HepG2 (cell line): ENCODE data around the gene ASAP2. TPM values are rescaled to one million over a fixed set of nuclear protein-coding genes. Genes with fewer than 3 reads are reported as not detected.

Experiments used
- ATAC-seq: fragments of 200-7000 bp; cut with Tn5 transposase; 3 replicates; pipeline ENCODE4 v1.9.1; 2020; ENCODE audit warnings: mild to moderate bottlenecking, moderate library complexity
- BruUV-seq: library from RNA; stranded (reverse); fragments of 400-500 nt; replicated peaks from 2 replicates; lab custom pipeline; 2021; lab: Mats Ljungman, UMichigan
- CTCF ChIA-PET: fragments of 300-600 bp; formaldehyde crosslinking; extraction: SDS; loops from one replicate; lab custom pipeline; 2021; ENCODE audit warnings: low total read pairs, inconsistent platforms, low intra/inter-chr PET ratio; lab: Yijun Ruan, JAX
- POLR2A ChIA-PET: fragments of 350-600 bp; sonication (Branson Sonifier 250); formaldehyde crosslinking; loops from one replicate; lab custom pipeline; 2020; ENCODE audit warnings: antibody characterized with exemption, inconsistent platforms; lab: Yijun Ruan, JAX
- DNase-seq: peaks from one replicate; pipeline ENCODE4 v3.0.0-alpha.2; 2015; ENCODE audit warnings: low spot score
- FAIRE-seq: peaks from 3 replicates; lab custom pipeline; 2011; peaks lifted over from hg19 to GRCh38; lab: Jason Lieb, UNC
- H2AFZ ChIP-seq: one replicate; pipeline ENCODE4 v1.6.1; 2011; ENCODE audit warnings: low read length, inconsistent platforms
- H3K27ac ChIP-seq: fragments of 300-600 bp; 3 replicates; pipeline ENCODE4 v1.8.0; 2011; ENCODE audit warnings: mixed run types, mild to moderate bottlenecking, mixed read lengths, low read length, inconsistent platforms; ENCODE audit not compliant: insufficient read depth; ENCODE audit errors: extremely low read length
- H3K27me3 ChIP-seq, 2 experiments: fragments of 200-600 bp in 1 of 2; 2 replicates in 1 of 2; 3 replicates in 1 of 2; pipeline versions ENCODE4 v1.6.0 to v1.8.0; 2011; ENCODE audit warnings: low read length in 2 of 2, mild to moderate bottlenecking in 2 of 2, moderate library complexity in 2 of 2, inconsistent platforms in 1 of 2; ENCODE audit not compliant: insufficient read depth in 2 of 2, control insufficient read depth in 1 of 2
- H3K36me3 ChIP-seq, 2 experiments: fragments of 200-600 bp in 1 of 2; replicated peaks in 1 of 2; 2 replicates in 1 of 2; 3 replicates in 1 of 2; pipeline versions ENCODE4 v1.5.1 to v1.8.0; 2011; ENCODE audit warnings: low read length in 2 of 2, inconsistent platforms in 1 of 2; ENCODE audit not compliant: insufficient read depth in 2 of 2, control insufficient read depth in 1 of 2
- H3K4me1 ChIP-seq: 2 replicates; pipeline ENCODE4 v1.5.1; 2012; ENCODE audit warnings: low read length, inconsistent platforms; ENCODE audit not compliant: insufficient read depth
- H3K4me2 ChIP-seq: 2 replicates; pipeline ENCODE4 v1.6.0; 2011; ENCODE audit warnings: low read depth, low read length, inconsistent platforms
- H3K4me3 ChIP-seq, 3 experiments: fragments of 200-600 bp in 1 of 3; sonication (generic), shearing (Covaris generic) in 1 of 3; replicated peaks in 1 of 3; 2 replicates each; pipeline ENCODE4 v1.5.1; 2011 to 2016; ENCODE audit warnings: low read length in 3 of 3, inconsistent platforms in 2 of 3, low read depth in 2 of 3, mild to moderate bottlenecking in 2 of 3, control low read depth in 1 of 3, mixed read lengths in 1 of 3; ENCODE audit not compliant: insufficient read depth in 1 of 3
- H3K79me2 ChIP-seq: one replicate; pipeline ENCODE4 v1.6.1; 2011; ENCODE audit warnings: low read length, inconsistent platforms; ENCODE audit not compliant: insufficient read depth
- H3K9ac ChIP-seq: 2 replicates; pipeline ENCODE4 v1.6.0; 2011; ENCODE audit warnings: mild to moderate bottlenecking, low read depth, low read length, inconsistent platforms; ENCODE audit not compliant: insufficient read depth
- H3K9me3 ChIP-seq: 2 replicates; pipeline ENCODE4 v1.5.1; 2012; ENCODE audit warnings: mild to moderate bottlenecking, low read length
- H4K20me1 ChIP-seq: 2 replicates; pipeline ENCODE4 v1.6.0; 2011; ENCODE audit warnings: inconsistent platforms, mild to moderate bottlenecking, low read length, moderate library complexity; ENCODE audit not compliant: insufficient read depth
- EHMT2 ChIP-seq: fragments of 200-600 bp; sonication (generic); IDR thresholded peaks from 2 replicates; pipeline ENCODE4 v1.7.0; 2017; ENCODE audit warnings: antibody characterized with exemption, low read depth, low read length, borderline replicate concordance
- RCOR2 ChIP-seq: IDR thresholded peaks from 2 replicates; pipeline ENCODE4 v1.6.1; 2016; ENCODE audit warnings: missing biosample characterization, missing genetic modification reagents
- ZNF407 ChIP-seq: sonication (generic); formaldehyde crosslinking; IDR thresholded peaks from one replicate; pipeline ENCODE4 v1.5.1; 2020; ENCODE audit warnings: mild to moderate bottlenecking, missing genetic modification reagents; ENCODE audit errors: not compliant biosample characterization
- ZNF574 ChIP-seq: sonication (generic); formaldehyde crosslinking; IDR thresholded peaks from 2 replicates; pipeline ENCODE4 v1.4.0; 2020; ENCODE audit warnings: missing genetic modification reagents
- ZNF598 ChIP-seq: sonication (generic); formaldehyde crosslinking; IDR thresholded peaks from 2 replicates; pipeline ENCODE4 v1.5.1; 2020; ENCODE audit warnings: mild to moderate bottlenecking, missing genetic modification reagents, borderline replicate concordance
- ZSCAN21 ChIP-seq: sonication (generic); formaldehyde crosslinking; IDR thresholded peaks from 2 replicates; pipeline ENCODE4 v1.8.0; 2022; ENCODE audit warnings: mild to moderate bottlenecking, missing genetic modification reagents, moderate library complexity, borderline replicate concordance
- ZSCAN5A ChIP-seq: sonication (generic); formaldehyde crosslinking; IDR thresholded peaks from 2 replicates; pipeline ENCODE4 v1.8.0; 2022; ENCODE audit warnings: mild to moderate bottlenecking, missing genetic modification reagents, borderline replicate concordance
- WGBS: methylation state at CpG from one replicate; pipeline ENCODE4 v1.1.6; 2017; ENCODE audit warnings: low lambda C conversion rate; 5-methylcytosine and 5-hydroxymethylcytosine counted together
- in situ Hi-C: cut with HindIII; loops from 2 replicates; pipeline ENCODE4 v1.10.0; 2017; ENCODE audit warnings: low pct_unique_long_range_greater_than_20kb; ENCODE audit not compliant: extremely low pct_ligation_motif_present
- intact Hi-C: fragments of 100-400 bp; cut with micrococcal nuclease; formaldehyde crosslinking; loops from one replicate; pipeline ENCODE4 v1.10.0; 2022; ENCODE audit not compliant: unreplicated experiment
- polyA plus RNA-seq, 8 experiments: library from polyadenylated mRNA; depleted of rRNA in 3 of 8; stranded (reverse) in 7 of 8; unstranded in 1 of 8; fragments of >200 nt; fragmentation: Illumina TruSeq in 4 of 8; extraction: Trizol in 4 of 8; gene quantifications; 2 replicates each; pipeline versions ENCODE4 v1.2.1 to v1.2.3, GENCODE V29; 2011 to 2016; ENCODE audit warnings: low read depth in 4 of 8, missing spikeins in 1 of 8, mixed read lengths in 1 of 8; ENCODE audit not compliant: insufficient read depth in 1 of 8
- total RNA-seq, 5 experiments: library from RNA; depleted of rRNA; stranded (reverse); fragments of >200 nt; fragmentation: Illumina TruSeq; extraction: Trizol; gene quantifications; 2 replicates each; pipeline ENCODE4 v1.2.3, GENCODE V29; 2016; ENCODE audit warnings: low read depth in 1 of 5

ASAP2 gene
- total and polyA plus RNA-seq, 2 of the 13 experiments (the other 11 are each of a cell fraction or from before 2014, with no cell fraction given) = 7.3 to 22.3 TPM

DNA sequence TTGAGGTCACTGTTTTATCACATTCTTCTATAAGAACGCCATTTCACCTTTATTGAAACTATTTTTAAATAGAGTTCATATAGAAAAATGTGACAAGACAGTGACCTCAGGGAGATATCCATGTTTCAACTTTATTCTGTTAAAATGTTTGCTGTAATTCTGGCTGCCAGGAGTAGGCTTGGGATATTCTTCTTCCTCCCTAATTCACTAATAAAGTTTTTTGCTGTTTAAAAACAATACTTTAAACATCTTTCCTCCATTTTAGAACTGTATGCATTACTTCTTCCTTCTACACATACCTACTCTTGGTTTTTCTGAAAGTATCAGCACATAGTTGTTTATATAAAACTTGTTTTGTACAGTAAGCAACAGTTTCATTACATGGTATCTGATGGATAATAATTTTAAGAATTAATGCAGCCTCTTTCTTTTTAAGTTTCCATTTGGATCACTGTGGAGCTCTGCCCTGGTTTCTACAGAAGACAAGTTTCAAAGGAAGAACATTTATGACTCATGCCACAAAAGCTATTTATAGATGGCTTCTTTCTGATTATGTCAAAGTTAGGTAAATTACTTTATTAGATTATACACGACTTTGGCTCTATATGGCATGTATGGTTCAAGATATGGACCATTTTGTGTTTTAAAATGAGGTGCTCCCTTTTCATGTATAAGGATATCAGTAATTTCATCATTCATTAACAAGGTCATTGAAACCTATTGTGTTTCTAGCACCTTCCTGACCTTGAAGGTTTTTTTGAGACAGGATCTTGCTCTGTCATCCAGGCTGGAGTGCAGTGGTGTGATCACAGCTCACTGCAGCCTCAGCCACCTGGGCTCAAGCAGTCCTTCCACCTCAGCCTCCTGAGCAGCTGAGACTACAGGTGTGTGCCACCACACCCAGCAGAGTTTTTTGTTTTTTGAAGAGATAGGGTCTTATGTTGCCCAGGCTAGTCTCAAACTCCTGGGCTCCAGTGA is 224.0 kb downstream of the ASAP2 start (continued):
- no peak for TF ChIP-seq ZNF574 (CRISPR knock-in tag)
- no peak for TF ChIP-seq ZNF598 (CRISPR knock-in tag)

DNA sequence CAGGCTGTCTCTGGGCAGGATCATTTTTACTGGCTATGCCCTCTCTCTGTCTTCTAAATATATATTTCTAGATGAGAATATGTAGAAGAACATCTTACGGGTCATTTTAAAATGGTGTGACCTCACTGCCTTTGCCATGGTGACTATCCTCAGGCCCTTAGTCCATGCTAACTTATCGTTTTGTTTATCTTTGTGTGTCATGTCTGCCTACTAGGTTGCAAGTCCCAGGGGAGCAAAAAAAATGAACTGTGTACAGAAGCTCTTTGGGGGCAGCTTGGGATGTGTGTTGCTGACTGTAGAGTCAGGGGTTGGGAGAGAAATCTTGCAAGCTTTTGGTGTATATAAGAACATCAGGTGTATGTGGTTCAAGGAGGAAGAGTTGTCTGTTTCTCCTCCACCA is 227.9 kb downstream of the ASAP2 start:
- no peak; the same call in 2 of the 3 replicates for ATAC-seq
- Histone ChIP-seq H2AFZ (no peak overlapping the region), H3K9me3 (no peaks in the 10 kb centered on the region), H3K36me3 (peaks cover 8 to 70% of the 10 kb centered on the region in 2 experiments), H3K79me2 (no peaks in the 10 kb centered on the region), H3K27me3 (no peaks in the 10 kb centered on the region), H3K4me2 (no peak overlapping the region), H3K4me3 (no peak overlapping the region), H3K9ac (no peak overlapping the region), H3K27ac (no peak overlapping the region), H3K4me1 (no peaks in the 10 kb centered on the region), H4K20me1 (no peaks in the 10 kb centered on the region)
- intact Hi-C loops (no loop called here), in situ Hi-C loops (loop anchor here (10.0 kb wide), 1 partner anchor 290 kb away; no protein-coding TSS in a partner anchor)
- ChIA-PET POLR2A (interaction anchor here (1.0 to 1.1 kb wide), 2 partner anchors 12 to 48 kb away, joined by 3 to 5 read pairs; partner anchors contain the start of gene ITGB1BP1), CTCF (interaction anchor here (0.9 kb wide), 1 partner anchor 292 kb away, joined by 4 read pairs; no protein-coding TSS in a partner anchor)
- WGBS = 91% methylated on average over 2 of the region's 2 CpGs
- no TSS peak for BruUV-seq
- no peak for DNase-seq
- no peak for FAIRE-seq
- TF ChIP-seq ZSCAN5A (CRISPR knock-in tag) (no peak), ZNF407 (CRISPR knock-in tag) (no peak), RCOR2 (CRISPR knock-in tag) (no peak), EHMT2 (no peak), ZSCAN21 (no peak)
